ENCODE data around the gene RHOH.

RHOH gene

GRCh38 chr4:40224432-40224831 lies 27.6 kb downstream of the RHOH start:
- no peak overlapping the region for H3K4me3 ChIP-seq (ENCODE audit: low read depth, low read length)
- no peak for DNase-seq (ENCODE audit: low read depth)

GRCh38 chr4:40225497-40225896 lies 28.7 kb downstream of the RHOH start:
- DNase-seq (ENCODE audit: low read depth), result no peak
- TF ChIP-seq CTCF (IDR thresholded peaks at IDR 0.05; ENCODE audit: low read depth, low read length, missing control alignments), result no peak
- no peak overlapping the region for H3K4me3 ChIP-seq (ENCODE audit: low read depth, low read length)

More at GRCh38 chr4:40224432-40224831, 27.6 kb downstream of the RHOH start:
- TF ChIP-seq CTCF (IDR thresholded peaks at IDR 0.05; ENCODE audit: low read depth, low read length, missing control alignments), result no peak

- TF ChIP-seq CTCF (IDR thresholded peaks at IDR 0.05; ENCODE audit: low read depth, low read length, missing control alignments), result no peak
- DNase-seq (ENCODE audit: low read depth), result peak; percentile 82
- H3K4me3 ChIP-seq (ENCODE audit: low read depth, low read length), result no peak overlapping the region
Measured at GRCh38 chr4:40227284-40227683, 30.5 kb downstream of the RHOH start.

- H3K4me3 ChIP-seq (ENCODE audit: low read depth, low read length), result no peak overlapping the region; the same call in 1 of the 2 replicates
- TF ChIP-seq CTCF (IDR thresholded peaks at IDR 0.05; ENCODE audit: low read depth, low read length, missing control alignments), result peak; percentile 78
- DNase-seq (ENCODE audit: low read depth), result peak; percentile 69
Measured at GRCh38 chr4:40228497-40229365, 31.9 kb downstream of the RHOH start.

- no peak for TF ChIP-seq CTCF (IDR thresholded peaks at IDR 0.05; ENCODE audit: low read depth, low read length, missing control alignments)
- DNase-seq (ENCODE audit: low read depth), result no peak
- no peak overlapping the region for H3K4me3 ChIP-seq (ENCODE audit: low read depth, low read length)
Measured at GRCh38 chr4:40231316-40231863, 34.6 kb downstream of the RHOH start.

GRCh38 chr4:40232610-40233009 lies 35.8 kb downstream of the RHOH start:
- no peak for DNase-seq (ENCODE audit: low read depth)
- TF ChIP-seq CTCF (IDR thresholded peaks at IDR 0.05; ENCODE audit: low read depth, low read length, missing control alignments), result no peak

More at GRCh38 chr4:40232610-40233009, 35.8 kb downstream of the RHOH start:
- H3K4me3 ChIP-seq (ENCODE audit: low read depth, low read length), result no peak overlapping the region
